GM12864 (cell line): ENCODE measurements around the gene NKAIN4.

ENCODE experiments used
- DNase-seq: peaks from one replicate; pipeline ENCODE4 v3.0.0-alpha.2; 2011; ENCODE audit warnings: low read depth
- H3K4me3 ChIP-seq: 2 replicates; pipeline ENCODE4 v1.5.1; 2011; ENCODE audit warnings: mild to moderate bottlenecking, low read depth, low read length, control low read depth
- TF ChIP-seq, protein P1 (sequence below): IDR thresholded peaks from 2 replicates; pipeline ENCODE4 v1.5.1; 2011; ENCODE audit warnings: low read depth, mild to moderate bottlenecking, moderate library complexity, low read length, control low read depth, inconsistent platforms; ENCODE audit errors: missing control alignments

NKAIN4 gene

DNA sequence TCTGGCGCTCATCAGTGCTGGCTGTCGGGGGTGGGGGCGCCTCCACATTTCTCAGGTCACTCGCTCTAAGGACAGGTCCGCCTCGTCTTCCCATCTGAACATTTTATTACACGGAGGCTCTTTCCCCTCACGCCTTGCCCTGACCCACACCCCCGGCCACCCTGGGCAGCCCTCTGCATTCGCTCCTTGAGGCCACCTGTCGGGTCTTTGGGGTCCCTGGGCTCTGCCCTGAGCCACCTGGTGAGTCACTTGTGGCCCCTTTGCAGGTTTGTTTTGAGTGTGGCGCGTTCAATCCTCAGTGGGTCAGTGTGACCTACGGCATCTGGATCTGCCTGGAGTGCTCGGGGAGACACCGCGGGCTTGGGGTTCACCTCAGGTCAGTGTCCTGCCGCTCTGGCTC is 21.6 kb upstream of the NKAIN4 start:
- no peak overlapping the region for H3K4me3 ChIP-seq
- TF ChIP-seq, protein P1, sequence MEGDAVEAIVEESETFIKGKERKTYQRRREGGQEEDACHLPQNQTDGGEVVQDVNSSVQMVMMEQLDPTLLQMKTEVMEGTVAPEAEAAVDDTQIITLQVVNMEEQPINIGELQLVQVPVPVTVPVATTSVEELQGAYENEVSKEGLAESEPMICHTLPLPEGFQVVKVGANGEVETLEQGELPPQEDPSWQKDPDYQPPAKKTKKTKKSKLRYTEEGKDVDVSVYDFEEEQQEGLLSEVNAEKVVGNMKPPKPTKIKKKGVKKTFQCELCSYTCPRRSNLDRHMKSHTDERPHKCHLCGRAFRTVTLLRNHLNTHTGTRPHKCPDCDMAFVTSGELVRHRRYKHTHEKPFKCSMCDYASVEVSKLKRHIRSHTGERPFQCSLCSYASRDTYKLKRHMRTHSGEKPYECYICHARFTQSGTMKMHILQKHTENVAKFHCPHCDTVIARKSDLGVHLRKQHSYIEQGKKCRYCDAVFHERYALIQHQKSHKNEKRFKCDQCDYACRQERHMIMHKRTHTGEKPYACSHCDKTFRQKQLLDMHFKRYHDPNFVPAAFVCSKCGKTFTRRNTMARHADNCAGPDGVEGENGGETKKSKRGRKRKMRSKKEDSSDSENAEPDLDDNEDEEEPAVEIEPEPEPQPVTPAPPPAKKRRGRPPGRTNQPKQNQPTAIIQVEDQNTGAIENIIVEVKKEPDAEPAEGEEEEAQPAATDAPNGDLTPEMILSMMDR = no peak
- DNase-seq = no peak

DNA sequence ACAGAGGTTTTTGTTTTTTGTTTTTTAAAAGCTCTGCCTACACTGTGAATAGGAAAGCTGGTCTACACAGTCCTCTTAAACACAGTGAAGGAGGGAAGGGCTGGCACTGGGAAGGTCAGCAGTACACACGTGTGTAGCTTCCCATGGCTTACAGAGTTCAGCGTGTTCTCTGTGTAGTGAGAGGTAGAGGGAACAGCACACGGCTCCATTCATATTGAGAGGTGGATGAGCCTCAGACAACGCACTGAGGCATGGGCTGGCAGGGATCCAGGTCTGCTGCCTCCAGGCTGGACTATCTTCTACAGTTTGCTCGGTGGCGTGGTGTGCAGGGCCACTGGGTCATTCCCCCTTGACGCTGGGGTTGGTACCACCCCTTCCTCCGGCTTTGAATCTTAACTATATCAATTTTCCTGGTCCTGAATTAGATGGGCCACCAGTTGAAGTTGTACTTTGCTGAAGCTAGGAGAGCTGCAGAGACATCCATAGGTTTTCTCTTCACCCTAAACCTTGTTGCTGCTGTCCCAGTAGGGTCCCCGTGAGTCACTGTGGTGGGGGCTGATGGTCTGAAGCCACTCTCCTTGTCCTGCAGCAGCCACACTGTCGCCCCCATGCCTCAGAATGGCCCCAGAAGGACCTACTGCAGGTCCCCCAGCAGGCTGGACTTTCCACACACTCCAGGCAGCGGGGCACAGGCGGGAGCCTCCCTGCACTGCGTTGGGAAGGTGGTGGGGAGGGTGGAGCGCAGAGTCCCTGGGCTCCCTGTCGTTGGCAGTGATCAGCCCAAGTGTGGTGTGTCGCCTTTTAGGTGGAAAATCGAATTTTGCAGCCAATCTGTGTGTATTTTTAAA is 20.3 kb upstream of the NKAIN4 start:
- DNase-seq = no peak
- TF ChIP-seq, protein P1 = no peak
- no peak overlapping the region; the same call in 1 of the 2 replicates for H3K4me3 ChIP-seq

DNA sequence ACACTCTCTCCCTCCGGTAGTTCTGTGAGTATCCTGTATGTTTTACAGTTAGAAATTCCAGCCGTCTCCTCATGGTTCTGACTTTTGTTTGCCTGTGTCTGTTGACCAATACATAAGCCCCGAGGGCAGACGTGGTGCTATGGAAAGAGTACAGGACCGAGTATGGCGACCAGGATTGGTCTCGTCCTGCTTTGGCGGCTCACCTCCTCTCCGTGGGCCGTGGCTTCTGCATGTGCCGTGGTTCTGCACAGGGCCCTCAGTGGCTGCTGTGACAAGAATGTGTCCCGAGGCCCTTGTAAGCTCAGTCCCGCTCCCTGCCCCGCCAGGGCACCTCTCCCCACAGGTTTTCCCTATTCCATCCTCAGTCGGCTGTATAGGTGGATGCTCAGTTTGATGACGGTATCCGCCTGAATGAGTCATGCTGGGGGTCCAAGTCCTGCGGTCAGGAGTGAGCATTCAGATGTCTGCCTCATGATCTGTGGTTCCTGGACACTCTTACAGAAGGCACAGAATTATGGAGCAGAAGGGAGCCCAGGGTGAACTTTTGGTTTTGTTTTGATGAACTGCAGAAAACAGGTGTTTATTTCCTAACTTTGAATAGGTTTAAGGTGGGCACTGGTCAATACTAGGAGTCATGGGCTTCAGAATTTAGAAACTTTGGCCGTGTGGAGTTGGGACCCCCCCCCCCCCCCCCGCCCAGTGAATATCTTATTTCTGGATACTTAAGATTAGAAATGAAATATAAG is 19.5 kb upstream of the NKAIN4 start:
- no peak for DNase-seq
- H3K4me3 ChIP-seq = peak overlapping the region; percentile 81
- TF ChIP-seq, protein P1 = no peak

DNA sequence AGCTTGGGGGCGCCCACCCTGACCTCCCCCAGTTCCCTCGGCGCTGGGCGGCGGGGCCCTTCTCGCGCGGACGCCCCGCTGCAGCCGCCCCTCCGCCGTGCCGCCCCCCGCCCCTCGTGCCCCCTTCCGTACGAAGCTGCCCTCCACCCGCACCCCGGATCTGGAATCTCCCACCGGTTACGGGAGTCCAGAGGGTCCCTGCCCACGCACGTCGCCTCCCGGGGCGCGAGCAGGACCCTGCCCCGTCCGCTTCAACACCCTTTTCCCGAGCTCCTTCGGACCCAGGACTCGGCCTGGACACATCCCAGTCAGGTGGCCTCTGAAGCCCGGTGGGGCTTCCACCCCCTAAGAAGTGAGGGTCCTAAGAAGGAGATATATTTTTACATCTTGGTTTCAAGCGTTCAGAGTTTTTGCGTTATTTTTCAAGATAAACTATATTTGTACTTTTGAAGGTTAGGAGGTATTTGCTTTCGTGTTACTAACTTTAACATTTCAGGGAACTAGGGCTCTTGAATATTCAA is 18.9 kb upstream of the NKAIN4 start:
- peak overlapping the region; percentile 81 for H3K4me3 ChIP-seq
- DNase-seq = no peak
- TF ChIP-seq, protein P1 = no peak

DNA sequence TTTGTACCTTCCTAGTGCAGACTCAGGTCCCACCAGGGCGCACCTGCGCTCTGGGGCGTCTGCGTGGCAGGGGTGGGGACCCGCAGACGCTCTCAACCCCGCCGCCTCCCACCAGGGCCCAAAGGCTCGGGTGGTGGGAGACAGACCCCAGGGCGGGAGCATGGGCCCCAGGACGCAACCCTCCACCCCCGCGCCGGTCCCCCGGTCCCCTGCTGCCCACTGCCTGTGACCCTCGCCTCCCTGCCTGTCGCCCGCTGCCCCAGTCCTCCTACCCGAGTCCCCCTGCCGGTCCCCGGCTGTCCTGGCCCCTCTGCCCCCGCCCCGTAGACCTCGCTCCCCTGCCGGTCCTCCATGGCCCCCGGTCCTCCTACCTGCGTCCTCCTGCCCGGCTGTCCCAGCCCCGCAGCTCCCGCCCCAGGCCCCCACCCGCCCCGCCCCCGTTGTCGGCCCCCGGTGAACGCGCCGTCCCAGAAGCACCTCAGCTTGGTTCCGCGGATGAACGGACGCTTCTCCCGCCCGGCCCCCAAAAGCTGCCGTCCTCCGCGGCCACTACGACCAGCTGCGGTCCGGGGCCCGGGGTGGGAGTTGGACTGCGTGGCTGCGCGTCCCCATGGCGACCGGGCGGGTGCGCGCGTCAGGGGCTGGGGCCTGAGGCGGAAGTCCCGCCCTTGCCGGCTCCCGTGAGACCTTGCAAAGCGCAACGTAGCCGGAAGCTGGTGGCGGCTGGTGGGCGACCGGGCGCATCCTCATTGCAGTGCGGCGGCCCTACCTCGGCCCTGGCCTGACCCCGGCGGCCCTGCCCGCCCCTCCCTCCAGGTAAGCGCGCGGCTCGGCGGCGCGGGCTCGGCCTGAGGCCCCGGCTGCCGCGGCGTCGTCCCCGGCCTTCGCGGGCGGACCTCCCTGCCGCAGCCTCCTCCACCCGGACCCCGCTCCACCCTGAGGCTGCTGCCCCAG is 18.1 kb upstream of the NKAIN4 start, which contains the start of gene ARFGAP1:
ARFGAP1 (plus strand) TSS at position 709 of the 954 bp plus-strand sequence. CDS start 2,768 bp downstream, outside the sequence.
- peak; percentile 49 for DNase-seq
- H3K4me3 ChIP-seq = peak within 1 kb of the TSS; percentile 81
- TF ChIP-seq, protein P1 = no peak
